ENCODE measurements around the gene MAP2K5.

The MAP2K5 gene

GRCh38 chr15:67820992-67821783, 278.7 kb downstream of the MAP2K5 start:
- in situ Hi-C loops (cut with MboI; ENCODE audit: low sequenced_read_pairs) = no loop called here

- in situ Hi-C loops (cut with MboI; ENCODE audit: low sequenced_read_pairs) = no loop called here
These were observed 279.4 kb downstream of the MAP2K5 start for GRCh38 chr15:67821784-67822440.

- in situ Hi-C loops (cut with MboI; ENCODE audit: low sequenced_read_pairs) = no loop called here
These were observed 280.2 kb downstream of the MAP2K5 start for GRCh38 chr15:67822537-67823313.

- in situ Hi-C loops (cut with MboI; ENCODE audit: low sequenced_read_pairs) = no loop called here
These were observed 281.1 kb downstream of the MAP2K5 start for GRCh38 chr15:67823314-67824196.

DNA sequence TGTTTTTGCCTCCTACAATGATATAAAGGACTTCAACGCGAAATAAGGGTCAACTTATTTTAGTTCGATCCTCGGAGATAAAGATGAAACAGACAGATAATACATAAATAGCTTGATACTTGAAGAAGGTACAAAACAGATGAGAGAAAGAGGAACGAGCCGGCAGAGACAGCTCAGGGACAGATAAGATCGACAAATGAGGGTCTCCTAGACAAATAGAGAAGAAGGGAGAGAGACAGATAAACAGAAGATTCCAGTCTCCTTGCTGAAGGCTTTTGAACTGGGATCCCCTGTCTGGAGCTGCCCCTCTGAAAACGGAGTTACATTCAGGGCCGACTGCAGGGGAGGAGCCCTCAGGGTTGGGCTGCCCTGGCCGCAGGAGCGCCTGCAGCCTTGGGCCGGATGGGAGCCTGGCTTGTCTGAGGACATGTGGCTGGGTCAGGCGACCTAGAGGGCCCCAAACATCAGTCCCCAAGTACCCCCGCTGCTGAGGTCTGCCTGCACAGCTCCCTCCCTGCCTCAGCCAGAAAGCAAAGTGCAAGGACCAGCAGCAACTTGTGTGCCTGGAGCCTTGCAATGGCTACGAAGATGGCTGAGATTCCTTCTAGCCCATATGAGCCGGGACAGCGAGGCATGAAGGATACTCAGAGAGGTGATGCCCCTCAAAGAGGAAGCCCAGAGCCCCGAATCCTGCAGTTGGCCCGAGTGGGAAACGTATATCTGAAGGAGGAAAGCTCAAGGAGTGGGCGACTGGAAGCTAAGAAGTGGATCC, 281.9 kb downstream of the MAP2K5 start:
- in situ Hi-C loops (cut with MboI; ENCODE audit: low sequenced_read_pairs) = no loop called here

GRCh38 chr15:67824976-67825880, 282.7 kb downstream of the MAP2K5 start, which contains the start of gene SKOR1:
Gene SKOR1 (plus strand): TSS chr15:67825509. CDS start chr15:67825603, 94 bp downstream.
- in situ Hi-C loops (cut with MboI; ENCODE audit: low sequenced_read_pairs) = loop anchor here (25.0 kb wide), 1 partner anchor 363 kb away; no protein-coding TSS in a partner anchor

DNA sequence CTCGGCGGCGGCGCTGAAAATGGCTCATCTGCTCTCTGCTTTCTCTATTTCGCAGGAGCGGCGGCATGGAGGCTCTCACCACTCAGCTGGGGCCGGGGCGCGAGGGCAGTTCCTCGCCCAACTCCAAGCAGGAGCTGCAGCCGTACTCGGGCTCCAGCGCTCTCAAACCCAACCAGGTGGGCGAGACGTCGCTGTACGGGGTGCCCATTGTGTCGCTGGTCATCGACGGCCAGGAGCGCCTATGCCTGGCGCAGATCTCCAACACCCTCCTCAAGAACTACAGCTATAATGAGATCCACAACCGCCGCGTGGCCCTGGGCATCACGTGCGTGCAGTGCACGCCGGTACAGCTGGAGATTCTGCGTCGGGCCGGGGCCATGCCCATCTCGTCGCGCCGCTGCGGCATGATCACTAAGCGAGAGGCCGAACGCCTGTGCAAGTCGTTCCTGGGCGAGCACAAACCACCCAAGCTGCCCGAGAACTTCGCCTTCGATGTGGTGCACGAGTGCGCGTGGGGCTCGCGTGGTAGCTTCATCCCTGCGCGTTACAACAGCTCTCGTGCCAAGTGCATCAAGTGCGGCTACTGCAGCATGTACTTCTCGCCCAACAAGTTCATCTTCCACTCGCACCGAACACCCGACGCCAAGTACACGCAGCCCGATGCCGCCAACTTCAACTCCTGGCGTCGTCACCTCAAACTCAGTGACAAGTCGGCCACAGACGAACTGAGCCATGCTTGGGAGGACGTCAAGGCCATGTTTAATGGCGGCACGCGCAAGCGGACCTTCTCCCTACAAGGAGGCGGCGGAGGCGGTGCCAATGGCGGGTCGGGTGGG, 283.6 kb downstream of the MAP2K5 start:
- in situ Hi-C loops (cut with MboI; ENCODE audit: low sequenced_read_pairs) = loop anchor here (25.0 kb wide), 1 partner anchor 364 kb away; no protein-coding TSS in a partner anchor

GRCh38 chr15:67826717-67827561, 284.4 kb downstream of the MAP2K5 start:
- in situ Hi-C loops (cut with MboI; ENCODE audit: low sequenced_read_pairs) = loop anchor here (25.0 kb wide), 1 partner anchor 365 kb away; no protein-coding TSS in a partner anchor

GRCh38 chr15:67827562-67828277, 285.2 kb downstream of the MAP2K5 start:
- in situ Hi-C loops (cut with MboI; ENCODE audit: low sequenced_read_pairs) = loop anchor here (25.0 kb wide), 1 partner anchor 365 kb away; no protein-coding TSS in a partner anchor

DNA sequence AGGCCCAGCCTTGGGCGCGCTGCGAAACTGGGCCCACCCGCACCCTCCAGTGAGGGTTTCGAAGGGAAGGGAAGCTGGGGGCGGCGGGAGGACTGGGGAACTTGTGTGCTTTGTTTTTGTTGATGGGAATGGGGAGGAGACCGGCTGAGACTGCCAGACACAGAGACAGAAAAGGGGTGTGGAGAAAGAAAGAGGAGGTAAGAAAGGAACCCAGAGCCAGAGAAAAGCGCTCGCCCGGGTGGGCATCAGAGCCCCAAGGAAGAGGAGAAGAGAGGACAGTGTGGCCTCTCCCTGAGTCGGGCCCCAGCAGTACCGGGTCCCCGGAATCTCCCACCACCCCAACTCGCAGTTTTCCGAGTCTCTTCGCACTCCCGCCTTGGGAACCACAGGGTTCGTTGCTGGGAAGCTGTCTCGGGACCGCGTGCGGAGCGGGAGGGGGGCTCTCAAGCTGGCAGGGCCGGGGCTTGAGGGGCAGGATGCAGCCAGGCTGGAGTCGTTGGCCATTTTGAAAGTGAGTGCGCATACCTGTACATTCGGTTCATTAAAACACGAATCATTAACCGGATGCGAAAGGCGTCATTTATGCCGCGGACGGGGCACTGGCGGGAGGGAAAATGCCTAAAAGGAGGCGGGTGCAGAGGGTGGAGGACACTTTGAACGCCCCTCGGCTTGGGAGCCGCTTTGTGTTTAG, 285.9 kb downstream of the MAP2K5 start:
- in situ Hi-C loops (cut with MboI; ENCODE audit: low sequenced_read_pairs) = loop anchor here (25.0 kb wide), 1 partner anchor 366 kb away; no protein-coding TSS in a partner anchor

DNA sequence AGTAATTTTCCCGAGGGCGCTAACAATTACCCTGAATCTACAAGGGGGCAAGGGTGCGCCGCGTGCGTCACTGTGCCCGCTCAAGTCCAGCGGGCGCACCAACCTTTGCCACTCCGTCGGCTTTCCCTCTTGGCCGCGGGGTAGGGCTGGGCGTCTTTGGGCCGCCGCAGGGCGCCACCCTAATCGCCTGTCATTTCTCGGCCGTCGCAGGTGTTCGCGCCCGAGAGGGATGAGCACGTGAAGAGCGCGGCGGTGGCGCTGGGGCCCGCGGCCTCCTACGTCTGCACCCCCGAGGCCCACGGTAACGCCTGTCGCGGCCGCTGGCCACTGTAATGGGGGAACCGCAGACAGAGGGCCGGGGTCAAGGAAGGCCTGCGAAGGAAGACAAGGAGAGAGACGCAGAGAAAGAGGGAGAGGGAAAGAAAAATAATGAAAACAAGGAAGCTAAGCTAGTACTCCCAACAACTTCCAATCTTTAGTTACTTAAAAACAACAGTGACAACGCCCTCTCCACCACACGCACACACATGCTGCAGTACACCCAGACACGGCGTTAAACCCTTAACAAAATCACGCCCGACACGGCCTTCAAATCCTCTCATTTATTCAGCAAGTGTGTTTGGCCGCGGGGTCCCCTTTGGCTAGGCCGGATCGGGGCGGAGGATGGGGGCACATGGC, 286.6 kb downstream of the MAP2K5 start:
- in situ Hi-C loops (cut with MboI; ENCODE audit: low sequenced_read_pairs) = loop anchor here (25.0 kb wide), 1 partner anchor 367 kb away; no protein-coding TSS in a partner anchor

DNA sequence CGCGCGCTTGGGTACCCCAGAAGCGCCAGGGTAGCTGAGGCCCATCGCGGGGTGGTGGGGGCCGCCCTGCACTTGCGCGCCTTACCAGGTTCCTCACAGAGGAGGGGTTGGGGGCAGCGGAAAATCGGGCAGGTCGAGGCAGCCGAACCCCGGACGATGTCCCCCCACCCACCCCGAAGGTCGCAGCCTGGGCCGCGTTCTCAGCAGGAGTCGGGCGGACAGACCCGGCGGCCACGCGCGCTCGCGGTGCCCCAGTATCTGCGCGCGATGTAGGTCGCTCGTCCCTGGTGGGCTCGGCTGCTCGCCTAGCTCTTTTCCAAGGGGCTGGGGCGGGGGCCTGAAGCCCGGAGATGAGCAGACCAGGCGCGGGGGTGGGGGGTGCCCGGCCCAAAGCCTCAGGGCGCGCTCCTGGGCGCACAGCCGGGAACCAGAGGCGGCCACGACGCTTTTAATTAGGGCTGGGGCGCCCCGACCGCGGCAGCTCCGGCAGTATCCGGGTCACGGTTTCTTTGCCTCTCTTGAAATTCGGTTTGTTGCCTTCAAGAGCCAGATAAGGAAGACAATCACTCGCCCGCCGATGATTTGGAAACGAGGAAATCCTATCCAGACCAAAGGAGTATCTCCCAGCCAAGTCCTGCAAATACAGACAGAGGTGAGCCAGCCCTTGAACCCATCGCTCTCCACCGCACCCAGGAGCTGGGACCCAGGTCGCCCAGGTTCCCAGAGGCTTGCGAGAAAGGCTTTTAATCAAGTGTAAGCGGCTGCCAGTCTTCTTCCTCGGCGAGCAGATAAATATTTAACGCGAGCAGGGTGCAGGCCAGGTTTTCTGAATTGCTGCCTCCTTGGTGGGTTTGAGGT, 287.4 kb downstream of the MAP2K5 start:
- in situ Hi-C loops (cut with MboI; ENCODE audit: low sequenced_read_pairs) = loop anchor here (25.0 kb wide), 1 partner anchor 368 kb away; no protein-coding TSS in a partner anchor

DNA sequence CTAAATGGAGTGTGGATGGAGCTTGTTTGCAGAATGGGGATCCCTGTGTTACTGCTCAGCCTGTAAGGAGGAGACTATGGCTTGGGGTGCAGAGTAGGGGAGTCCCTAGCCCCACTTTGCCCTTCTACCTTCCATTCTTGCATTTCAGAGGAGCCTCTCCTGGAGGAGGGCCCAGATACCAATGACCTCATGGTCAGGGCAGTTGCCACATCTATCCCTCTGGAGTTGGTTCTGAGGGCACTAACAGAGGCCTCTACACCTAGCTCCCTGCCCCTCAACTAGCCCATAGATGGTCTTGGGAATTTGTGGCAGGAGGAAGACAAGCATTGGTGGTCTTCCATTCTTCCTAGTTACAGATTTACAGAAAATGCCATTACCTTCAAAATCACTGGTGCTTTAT, 288.9 kb downstream of the MAP2K5 start:
- in situ Hi-C loops (cut with MboI; ENCODE audit: low sequenced_read_pairs) = loop anchor here (25.0 kb wide), 1 partner anchor 369 kb away; no protein-coding TSS in a partner anchor

Measured in HL-60/S4 treated with phorbol 12-myristate 13-acetate at 8.2 ng/mL for 4 days and 3 days (cell line).